Measurements from ENCODE around the gene WNT5B. TPM values are rescaled to one million over a fixed set of nuclear protein-coding genes. Genes with fewer than 3 reads are reported as not detected.

WNT5B gene
- total and polyA plus RNA-seq, 9 of the 15 experiments (the other 6 are each of a cell fraction or from before 2014, with no cell fraction given): 0.42 to 16.8 (median 5.4) TPM

DNA sequence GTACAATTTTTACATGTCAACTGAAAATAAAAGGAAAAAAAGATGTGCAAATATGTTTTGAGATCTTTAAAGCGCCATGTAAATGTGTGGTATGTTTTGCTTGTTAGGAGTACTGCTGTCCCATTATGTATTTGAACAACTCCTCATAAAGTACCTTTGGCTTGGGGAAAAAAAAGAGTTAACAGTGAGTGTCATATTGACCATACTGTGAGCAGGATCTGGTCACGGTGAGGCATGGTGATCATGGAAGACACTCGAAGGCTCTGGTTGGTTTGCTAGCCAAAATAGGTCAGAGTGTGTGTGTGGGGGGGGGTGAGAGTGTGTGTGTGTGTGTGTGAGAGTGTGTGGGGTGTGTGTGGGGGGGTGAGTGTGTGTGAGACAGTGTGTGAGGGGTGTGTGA lies 24.6 kb upstream of the WNT5B start (continued):
- TF ChIP-seq, protein P1, sequence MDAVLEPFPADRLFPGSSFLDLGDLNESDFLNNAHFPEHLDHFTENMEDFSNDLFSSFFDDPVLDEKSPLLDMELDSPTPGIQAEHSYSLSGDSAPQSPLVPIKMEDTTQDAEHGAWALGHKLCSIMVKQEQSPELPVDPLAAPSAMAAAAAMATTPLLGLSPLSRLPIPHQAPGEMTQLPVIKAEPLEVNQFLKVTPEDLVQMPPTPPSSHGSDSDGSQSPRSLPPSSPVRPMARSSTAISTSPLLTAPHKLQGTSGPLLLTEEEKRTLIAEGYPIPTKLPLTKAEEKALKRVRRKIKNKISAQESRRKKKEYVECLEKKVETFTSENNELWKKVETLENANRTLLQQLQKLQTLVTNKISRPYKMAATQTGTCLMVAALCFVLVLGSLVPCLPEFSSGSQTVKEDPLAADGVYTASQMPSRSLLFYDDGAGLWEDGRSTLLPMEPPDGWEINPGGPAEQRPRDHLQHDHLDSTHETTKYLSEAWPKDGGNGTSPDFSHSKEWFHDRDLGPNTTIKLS (IDR thresholded peaks at IDR 0.05; ENCODE audit: borderline replicate concordance, low read depth): no peak
- TF ChIP-seq ZNF445 (CRISPR knock-in tag; IDR thresholded peaks at IDR 0.05; ENCODE audit: low read depth) (no peak), TCF7L2 (IDR thresholded peaks at IDR 0.05; ENCODE audit: low read depth, low read length) (no peak), TEAD1 (CRISPR knock-in tag; IDR thresholded peaks at IDR 0.05) (no peak), CBFB (CRISPR knock-in tag; IDR thresholded peaks at IDR 0.05) (no peak), HDAC3 (IDR thresholded peaks at IDR 0.05; ENCODE audit: borderline replicate concordance, partially characterized antibody) (no peak), MTF1 (CRISPR knock-in tag; IDR thresholded peaks at IDR 0.05; ENCODE audit: borderline replicate concordance) (no peak), ARID3A (IDR thresholded peaks at IDR 0.05; ENCODE audit: borderline replicate concordance, low read depth, low read length) (no peak), ETV1 (tag; conservative IDR thresholded peaks at IDR 0.05; ENCODE audit: low read depth) (no peak), SMAD4 (CRISPR knock-in tag; conservative IDR thresholded peaks at IDR 0.05) (no peak), KLF6 (CRISPR knock-in tag; IDR thresholded peaks at IDR 0.05; ENCODE audit: borderline replicate concordance) (no peak), ZNF780A (CRISPR knock-in tag; IDR thresholded peaks at IDR 0.05) (no peak), POLR3A (IDR thresholded peaks at IDR 0.05; ENCODE audit: borderline replicate concordance, extremely low read depth, insufficient read depth, insufficient read length) (no peak), ZNF592 (IDR thresholded peaks at IDR 0.05) (no peak), ESRRA (IDR thresholded peaks at IDR 0.05; ENCODE audit: borderline replicate concordance, low read depth) (no peak), HNRNPL (IDR thresholded peaks at IDR 0.05; ENCODE audit: low read depth, low read length) (no peak)

Data from K562 (cell line).